GM20000 (cell line): ENCODE results near the gene MAP6D1.

ENCODE experiments used
- DNase-seq: peaks from one replicate; pipeline ENCODE4 v3.0.0; 2012; ENCODE audit warnings: low spot score
- TF ChIP-seq, protein P1 (sequence below): IDR thresholded peaks from 2 replicates; pipeline ENCODE4 v1.5.1; 2012; ENCODE audit warnings: mild to moderate bottlenecking, control low read depth; ENCODE audit errors: extremely low read depth, missing control alignments

Gene MAP6D1

DNA sequence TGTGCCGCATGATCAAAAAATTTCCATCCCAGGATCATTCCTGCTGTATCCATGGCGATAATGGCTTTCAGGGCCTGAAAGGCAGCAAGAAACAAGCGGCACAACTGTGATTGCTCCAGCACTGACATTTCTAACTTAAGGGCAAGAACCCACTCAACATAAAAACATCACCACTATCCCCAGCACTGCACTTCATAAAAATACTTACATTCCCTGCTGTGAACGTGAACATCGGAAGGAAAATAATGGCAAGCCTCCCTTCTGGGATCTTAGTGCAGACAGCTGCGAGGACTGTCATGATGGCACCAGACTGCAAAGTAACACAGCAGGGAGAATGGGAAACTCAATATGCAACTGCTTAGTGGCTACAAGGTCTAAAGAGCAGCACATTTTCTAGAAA lies 8.1 kb upstream of the MAP6D1 start:
- TF ChIP-seq, protein P1, sequence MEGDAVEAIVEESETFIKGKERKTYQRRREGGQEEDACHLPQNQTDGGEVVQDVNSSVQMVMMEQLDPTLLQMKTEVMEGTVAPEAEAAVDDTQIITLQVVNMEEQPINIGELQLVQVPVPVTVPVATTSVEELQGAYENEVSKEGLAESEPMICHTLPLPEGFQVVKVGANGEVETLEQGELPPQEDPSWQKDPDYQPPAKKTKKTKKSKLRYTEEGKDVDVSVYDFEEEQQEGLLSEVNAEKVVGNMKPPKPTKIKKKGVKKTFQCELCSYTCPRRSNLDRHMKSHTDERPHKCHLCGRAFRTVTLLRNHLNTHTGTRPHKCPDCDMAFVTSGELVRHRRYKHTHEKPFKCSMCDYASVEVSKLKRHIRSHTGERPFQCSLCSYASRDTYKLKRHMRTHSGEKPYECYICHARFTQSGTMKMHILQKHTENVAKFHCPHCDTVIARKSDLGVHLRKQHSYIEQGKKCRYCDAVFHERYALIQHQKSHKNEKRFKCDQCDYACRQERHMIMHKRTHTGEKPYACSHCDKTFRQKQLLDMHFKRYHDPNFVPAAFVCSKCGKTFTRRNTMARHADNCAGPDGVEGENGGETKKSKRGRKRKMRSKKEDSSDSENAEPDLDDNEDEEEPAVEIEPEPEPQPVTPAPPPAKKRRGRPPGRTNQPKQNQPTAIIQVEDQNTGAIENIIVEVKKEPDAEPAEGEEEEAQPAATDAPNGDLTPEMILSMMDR, result no peak
- no peak for DNase-seq

DNA sequence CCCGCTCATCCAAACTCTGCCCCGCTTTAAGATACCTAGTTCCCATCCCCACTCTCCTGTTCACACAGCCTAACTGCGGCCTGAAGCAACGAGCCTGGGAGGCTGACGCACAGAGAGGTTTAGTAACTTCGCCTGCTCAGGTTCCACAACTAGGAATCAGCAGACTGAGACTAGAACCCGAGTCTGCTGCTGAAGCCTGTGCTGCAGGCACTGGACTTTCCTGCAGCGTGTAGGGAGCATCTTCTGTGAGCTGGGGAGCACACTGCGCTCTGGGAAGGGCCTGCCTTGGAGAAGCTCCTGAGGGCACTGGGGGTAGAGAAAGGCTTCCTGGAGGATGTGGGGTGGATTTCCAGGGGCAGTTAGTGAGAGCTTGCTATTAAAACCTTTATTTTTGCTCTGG lies 4.8 kb upstream of the MAP6D1 start:
- DNase-seq, result no peak
- TF ChIP-seq, protein P1, result no peak

DNA sequence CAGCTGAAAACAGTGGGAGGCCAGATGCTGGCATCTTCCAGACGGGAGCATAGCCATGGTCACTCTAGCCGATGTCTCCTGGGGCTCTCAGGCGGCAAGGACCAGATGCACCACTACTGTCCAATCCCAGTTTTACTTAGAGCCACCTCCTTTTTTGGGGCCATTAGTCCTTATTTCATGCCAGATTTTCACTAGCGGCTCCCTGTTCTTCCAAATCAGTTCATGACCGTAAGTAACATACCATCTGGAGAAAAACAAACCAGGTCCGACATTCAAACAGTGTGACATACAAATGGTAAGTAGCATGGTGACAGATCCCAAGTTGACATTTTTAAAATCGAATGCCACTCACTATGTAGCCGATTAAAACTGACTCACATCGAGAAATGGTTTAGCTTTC lies 4.1 kb upstream of the MAP6D1 start:
- TF ChIP-seq, protein P1, result no peak
- no peak for DNase-seq

DNA sequence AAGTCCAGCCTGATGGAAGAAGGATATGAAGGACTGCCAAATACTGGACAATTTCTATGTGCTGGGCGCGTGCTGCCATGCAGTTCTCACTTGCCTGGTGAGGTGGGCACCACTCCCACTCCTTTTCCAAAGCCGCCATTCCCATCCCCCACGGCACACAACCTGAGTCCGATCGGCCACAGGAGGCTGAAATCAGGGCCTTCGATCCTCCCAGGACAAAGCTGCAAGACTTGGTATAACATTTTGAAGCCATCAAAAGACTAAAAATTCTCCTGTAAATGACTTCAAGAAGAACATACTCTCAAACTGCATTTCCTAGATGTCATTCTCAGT lies 3.1 kb upstream of the MAP6D1 start:
- TF ChIP-seq, protein P1, result no peak
- no peak for DNase-seq

DNA sequence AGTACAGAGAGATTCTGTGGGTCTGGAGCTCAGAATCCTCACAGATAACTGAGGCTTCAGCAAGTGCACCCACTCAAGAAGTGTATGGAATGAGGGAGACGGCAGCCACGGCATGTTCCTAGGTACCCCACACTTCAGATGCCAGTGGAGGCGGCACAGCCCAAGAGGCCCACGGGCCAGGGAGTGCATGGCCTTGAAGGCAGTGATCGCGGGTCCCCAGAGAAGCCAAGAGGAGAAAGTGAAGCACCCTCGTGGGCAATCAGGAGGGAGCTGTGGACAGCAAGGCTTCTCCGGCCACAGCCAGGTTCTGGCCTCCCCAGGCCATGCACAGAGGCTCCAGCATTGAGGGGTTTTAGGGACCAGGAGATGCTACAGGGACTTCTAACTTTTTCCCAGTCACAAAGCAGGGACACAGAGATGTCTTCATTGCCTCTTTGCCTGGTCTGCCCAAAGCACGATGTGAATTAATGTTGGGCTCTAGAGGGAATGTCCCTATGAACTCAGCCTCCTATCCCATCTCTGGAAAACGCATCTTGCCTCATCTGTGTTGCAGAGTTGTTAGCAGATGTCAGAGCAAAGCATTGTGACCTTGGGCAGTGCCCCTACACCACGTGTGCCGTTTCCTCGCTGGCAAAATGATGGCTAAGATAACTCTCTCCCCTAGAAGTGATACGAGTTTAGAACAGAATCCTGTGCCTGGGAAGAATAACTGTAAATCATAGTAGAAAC lies 2.6 kb upstream of the MAP6D1 start:
- TF ChIP-seq, protein P1, result no peak
- DNase-seq, result no peak

DNA sequence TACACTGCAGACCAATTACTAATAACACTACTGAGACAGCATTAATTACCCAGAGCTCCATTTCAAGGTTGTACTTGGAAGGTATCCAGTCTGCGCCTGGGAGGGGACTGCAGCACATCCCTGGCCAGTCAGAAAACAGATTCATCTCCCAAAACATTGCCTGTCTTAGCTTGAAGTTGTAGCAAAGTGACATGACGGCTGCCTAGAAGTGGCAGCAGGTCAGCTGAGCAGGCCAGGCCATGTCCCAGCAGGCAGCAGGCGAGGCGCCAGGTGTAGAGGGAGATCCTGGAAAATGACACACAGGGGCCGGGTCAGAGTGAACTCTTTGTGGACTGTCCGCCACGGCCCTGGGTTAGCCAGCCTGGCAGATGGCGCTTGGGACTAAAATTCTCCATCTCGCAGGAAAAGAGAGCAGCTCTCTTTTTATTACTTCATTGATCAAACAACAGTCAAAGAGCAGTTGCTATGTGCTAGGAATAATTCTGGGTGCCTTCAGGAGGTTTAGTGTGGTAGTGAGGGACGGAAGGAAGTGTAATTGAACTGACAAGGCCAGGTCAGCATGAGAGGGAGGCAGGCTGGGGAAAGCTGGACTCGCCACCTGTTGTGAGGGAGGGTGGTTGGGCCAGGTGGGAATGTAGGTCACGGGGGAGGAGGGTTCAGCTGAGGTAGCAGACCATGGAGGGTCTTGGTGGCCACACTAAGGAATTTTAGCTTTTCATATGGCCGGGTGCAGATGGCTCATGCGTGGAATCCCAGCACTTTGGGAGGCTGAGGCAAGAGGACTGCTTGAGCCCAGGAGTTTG lies 1.3 kb upstream of the MAP6D1 start:
- no peak for DNase-seq
- TF ChIP-seq, protein P1, result no peak

DNA sequence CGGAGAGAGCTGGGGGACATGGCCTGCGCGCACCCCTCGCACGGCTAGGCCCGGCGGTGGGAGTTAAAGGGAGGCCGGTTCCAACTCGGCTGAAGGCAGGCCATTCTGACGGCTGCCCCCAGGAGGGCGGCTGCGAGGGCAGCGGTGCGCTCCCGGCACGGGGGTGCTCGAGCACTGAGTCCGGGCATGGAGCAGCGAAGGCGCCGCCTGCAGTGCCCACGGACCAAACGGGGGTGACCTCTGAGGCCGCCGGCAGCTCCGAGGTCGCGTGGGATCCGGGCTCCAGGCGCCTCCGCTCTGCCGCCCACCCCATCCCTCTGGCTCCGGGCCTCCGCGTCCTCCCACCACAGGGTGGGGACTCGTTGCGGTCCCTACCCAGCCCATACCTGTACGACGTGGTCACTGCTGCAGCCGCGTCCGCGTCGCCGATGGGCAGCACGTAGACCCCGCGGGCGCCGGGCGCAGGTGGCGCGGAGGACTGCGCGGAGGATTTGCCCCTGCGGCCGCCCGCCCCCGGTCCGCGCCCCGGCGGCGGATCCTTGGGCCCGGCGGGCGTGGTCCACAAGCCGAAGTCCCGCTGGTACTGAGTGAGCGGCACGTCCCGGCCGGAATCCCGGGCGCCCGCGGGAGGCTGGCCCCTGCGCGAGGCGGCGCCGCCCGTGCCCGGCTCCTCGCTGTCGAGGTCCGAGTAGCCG lies 469 bp downstream of the MAP6D1 start:
- TF ChIP-seq, protein P1, result no peak
- peak; percentile 63 for DNase-seq
